A549 (cell line): ENCODE measurements around the gene SHROOM1. TPM values are rescaled to one million over a fixed set of nuclear protein-coding genes. Genes with fewer than 3 reads are reported as not detected.

Experiments
- ATAC-seq, 2 experiments: fragments of 200-7000 bp in 1 of 2; fragments of >200 bp in 1 of 2; cut with Nextera tagmentation in 1 of 2; cut with Tn5 transposase in 1 of 2; 3 replicates each; pipeline versions ENCODE4 v1.8.0 to v1.9.1; 2018 to 2020; ENCODE audit warnings: mild to moderate bottlenecking in 1 of 2, moderate library complexity in 1 of 2
- CTCF ChIA-PET: fragments of 300-600 bp; sonication (Branson Sonifier 250); formaldehyde crosslinking; extraction: SDS; loops from one replicate; lab custom pipeline; 2021; ENCODE audit warnings: antibody characterized with exemption, inconsistent platforms; lab: Yijun Ruan, JAX
- POLR2A ChIA-PET: fragments of 350-600 bp; formaldehyde crosslinking; extraction: SDS; loops from one replicate; lab custom pipeline; 2021; ENCODE audit warnings: antibody characterized with exemption, inconsistent platforms; lab: Yijun Ruan, JAX
- DNase-seq, 2 experiments: peaks; one replicate each; pipeline versions ENCODE4 v3.0.0 to v3.0.0-alpha.2; 2011 to 2016; ENCODE audit warnings: low read depth in 1 of 2, low spot score in 1 of 2
- FAIRE-seq: peaks from 2 replicates; lab custom pipeline; 2011; peaks lifted over from hg19 to GRCh38; lab: Jason Lieb, UNC
- H3K27ac ChIP-seq, 2 experiments: fragments of >200 bp; sonication (Bioruptor Twin); formaldehyde crosslinking; 3 replicates each; pipeline ENCODE4 v1.5.1; 2016 to 2017
- H3K4me1 ChIP-seq: fragments of >200 bp; sonication (Bioruptor Twin); formaldehyde crosslinking; 3 replicates; pipeline ENCODE4 v1.6.1; 2016
- H3K4me2 ChIP-seq: fragments of >200 bp; sonication (Bioruptor Twin); formaldehyde crosslinking; 3 replicates; pipeline ENCODE4 v1.6.1; 2016
- H3K4me3 ChIP-seq: fragments of >200 bp; sonication (Bioruptor Twin); formaldehyde crosslinking; 3 replicates; pipeline ENCODE4 v1.5.1; 2016
- H3K9me3 ChIP-seq: fragments of >200 bp; sonication (Bioruptor Twin); formaldehyde crosslinking; 3 replicates; pipeline ENCODE4 v1.6.1; 2016
- CBX8 ChIP-seq: fragments of 200-600 bp; sonication (generic); IDR thresholded peaks from 2 replicates; pipeline ENCODE4 v1.6.1; 2016
- CEBPB ChIP-seq, 2 experiments: fragments of >200 bp in 1 of 2; sonication (Bioruptor Twin) in 1 of 2; formaldehyde crosslinking in 1 of 2; IDR thresholded peaks; 2 replicates each; pipeline ENCODE4 v1.6.1; 2012 to 2016
- CHD2 ChIP-seq: fragments of 150-350 bp; IDR thresholded peaks from 2 replicates; pipeline ENCODE4 v1.6.1; 2014; ENCODE audit warnings: low read length; ENCODE audit not compliant: partially characterized antibody
- EHF ChIP-seq: fragments of 250-450 bp; sonication (Bioruptor Pico); IDR thresholded peaks from 2 replicates; pipeline ENCODE4 v1.5.0; 2020; ENCODE audit warnings: mild to moderate bottlenecking
- EP300 ChIP-seq, 2 experiments: fragments of >200 bp; sonication (Bioruptor Twin); formaldehyde crosslinking; IDR thresholded peaks; 2 replicates in 1 of 2; 3 replicates in 1 of 2; pipeline ENCODE4 v1.6.1; 2016 to 2017
- FOSL2 ChIP-seq, 2 experiments: fragments of 450-650 bp in 1 of 2; fragments of >200 bp in 1 of 2; sonication (Bioruptor Twin) in 1 of 2; formaldehyde crosslinking; IDR thresholded peaks; 2 replicates each; pipeline versions ENCODE4 v1.5.0 to v1.6.1; 2016 to 2020; ENCODE audit warnings: mild to moderate bottlenecking in 1 of 2, moderate library complexity in 1 of 2
- FOXS1 ChIP-seq: fragments of 250-450 bp; sonication (Bioruptor Pico); IDR thresholded peaks from 2 replicates; pipeline ENCODE4 v1.5.0; 2020; ENCODE audit warnings: mild to moderate bottlenecking, moderate library complexity
- HEYL ChIP-seq: fragments of 250-450 bp; sonication (Bioruptor Pico); IDR thresholded peaks from 2 replicates; pipeline ENCODE4 v1.8.0; 2021; ENCODE audit warnings: mild to moderate bottlenecking, moderate library complexity
- JUN ChIP-seq, 2 experiments: fragments of >200 bp; sonication (Bioruptor Twin); formaldehyde crosslinking; IDR thresholded peaks; 2 replicates in 1 of 2; 3 replicates in 1 of 2; pipeline ENCODE4 v1.6.1; 2016 to 2017
- JUNB ChIP-seq: fragments of >200 bp; sonication (Bioruptor Twin); formaldehyde crosslinking; IDR thresholded peaks from 2 replicates; pipeline ENCODE4 v1.6.1; 2016
- KDM1A ChIP-seq: fragments of 200-600 bp; sonication (generic); IDR thresholded peaks from 2 replicates; pipeline ENCODE4 v1.6.1; 2016; ENCODE audit warnings: low read depth, mild to moderate bottlenecking
- NFE2L2 ChIP-seq: fragments of 150-350 bp; conservative IDR thresholded peaks from 2 replicates; pipeline ENCODE4 v1.6.1; 2014; ENCODE audit warnings: low read length
- NPAS2 ChIP-seq: fragments of 250-450 bp; sonication (Bioruptor Pico); IDR thresholded peaks from 2 replicates; pipeline ENCODE4 v1.8.0; 2022; ENCODE audit warnings: mild to moderate bottlenecking, moderate library complexity, borderline replicate concordance
- PHF8 ChIP-seq: fragments of 200-600 bp; sonication (generic); IDR thresholded peaks from 2 replicates; pipeline ENCODE4 v1.6.1; 2016; ENCODE audit warnings: low read depth, mild to moderate bottlenecking, antibody characterized with exemption, moderate library complexity, borderline replicate concordance
- POLR2AphosphoS2 ChIP-seq: conservative IDR thresholded peaks from 2 replicates; pipeline ENCODE4 v1.6.1; 2012; ENCODE audit warnings: low read length, improper control_type of control experiment, inconsistent platforms
- RAD21 ChIP-seq, 2 experiments: fragments of >200 bp in 1 of 2; sonication (Bioruptor Twin) in 1 of 2; formaldehyde crosslinking in 1 of 2; IDR thresholded peaks in 1 of 2; conservative IDR thresholded peaks in 1 of 2; 2 replicates in 1 of 2; 3 replicates in 1 of 2; pipeline ENCODE4 v1.6.1; 2012 to 2018; ENCODE audit warnings: inconsistent platforms in 1 of 2
- RARB ChIP-seq: fragments of 250-450 bp; sonication (Bioruptor Pico); IDR thresholded peaks from 2 replicates; pipeline ENCODE4 v1.8.0; 2021; ENCODE audit warnings: mild to moderate bottlenecking, moderate library complexity
- RFX5 ChIP-seq: fragments of 450-650 bp; IDR thresholded peaks from 2 replicates; pipeline ENCODE4 v1.7.1; 2014; ENCODE audit warnings: antibody characterized with exemption, mild to moderate bottlenecking, moderate library complexity
- SMC3 ChIP-seq: fragments of >200 bp; sonication (Bioruptor Twin); formaldehyde crosslinking; IDR thresholded peaks from 3 replicates; pipeline ENCODE4 v1.6.1; 2018; ENCODE audit warnings: inconsistent platforms
- TFCP2L1 ChIP-seq: fragments of 250-450 bp; sonication (Bioruptor Pico); IDR thresholded peaks from 2 replicates; pipeline ENCODE4 v1.5.0; 2021; ENCODE audit warnings: mild to moderate bottlenecking
- TP53 ChIP-seq: fragments of 250-450 bp; sonication (Bioruptor Pico); IDR thresholded peaks from 2 replicates; pipeline ENCODE4 v1.5.0; 2021; ENCODE audit warnings: mild to moderate bottlenecking, moderate library complexity
- ZC3H11A ChIP-seq: fragments of 450-650 bp; IDR thresholded peaks from 2 replicates; pipeline ENCODE4 v1.6.1; 2014; ENCODE audit warnings: antibody characterized with exemption, mild to moderate bottlenecking
- ZSCAN20 ChIP-seq: fragments of 250-450 bp; sonication (Bioruptor Pico); IDR thresholded peaks from 2 replicates; pipeline ENCODE4 v1.8.0; 2022; ENCODE audit warnings: mild to moderate bottlenecking, moderate library complexity
- WGBS: methylation state at CpG from one replicate; pipeline ENCODE4 v1.1.6; 2017; ENCODE audit errors: missing lambda C conversion rate; 5-methylcytosine and 5-hydroxymethylcytosine counted together
- polyA plus RNA-seq, 4 experiments: library from polyadenylated mRNA; depleted of rRNA in 3 of 4; stranded (reverse); fragments of >200 nt; fragmentation: RNase III in 1 of 4; extraction: RNeasy Plus Mini Kit Qiagen cat#74134 plus additional on column Dnase treatment in 1 of 4; gene quantifications; 2 replicates in 3 of 4; 3 replicates in 1 of 4; pipeline ENCODE4 v1.2.3, GENCODE V29; 2011 to 2017
- TF ChIP-seq, protein P1 (sequence below): IDR thresholded peaks from 2 replicates; pipeline ENCODE4 v1.6.1; 2012
- TF ChIP-seq, protein P2 (sequence below): fragments of >200 bp; sonication (Bioruptor Twin); formaldehyde crosslinking; IDR thresholded peaks from 3 replicates; pipeline ENCODE4 v1.5.1; 2016
- TF ChIP-seq, protein P3 (sequence below): IDR thresholded peaks from 2 replicates; pipeline ENCODE4 v1.6.1; 2012; ENCODE audit warnings: low read depth, borderline replicate concordance
- TF ChIP-seq, protein P4 (sequence below): fragments of 450-650 bp; IDR thresholded peaks from 2 replicates; pipeline ENCODE4 v1.6.1; 2014; ENCODE audit warnings: antibody characterized with exemption
- TF ChIP-seq, protein P5 (sequence below): fragments of 250-450 bp; sonication (Bioruptor Pico); IDR thresholded peaks from 2 replicates; pipeline ENCODE4 v1.5.0; 2021; ENCODE audit warnings: mild to moderate bottlenecking, moderate library complexity, borderline replicate concordance

SHROOM1 gene
- polyA plus RNA-seq, 2 of the 4 experiments (the other 2 are of a cell fraction): 4.5 to 5.4 TPM

DNA sequence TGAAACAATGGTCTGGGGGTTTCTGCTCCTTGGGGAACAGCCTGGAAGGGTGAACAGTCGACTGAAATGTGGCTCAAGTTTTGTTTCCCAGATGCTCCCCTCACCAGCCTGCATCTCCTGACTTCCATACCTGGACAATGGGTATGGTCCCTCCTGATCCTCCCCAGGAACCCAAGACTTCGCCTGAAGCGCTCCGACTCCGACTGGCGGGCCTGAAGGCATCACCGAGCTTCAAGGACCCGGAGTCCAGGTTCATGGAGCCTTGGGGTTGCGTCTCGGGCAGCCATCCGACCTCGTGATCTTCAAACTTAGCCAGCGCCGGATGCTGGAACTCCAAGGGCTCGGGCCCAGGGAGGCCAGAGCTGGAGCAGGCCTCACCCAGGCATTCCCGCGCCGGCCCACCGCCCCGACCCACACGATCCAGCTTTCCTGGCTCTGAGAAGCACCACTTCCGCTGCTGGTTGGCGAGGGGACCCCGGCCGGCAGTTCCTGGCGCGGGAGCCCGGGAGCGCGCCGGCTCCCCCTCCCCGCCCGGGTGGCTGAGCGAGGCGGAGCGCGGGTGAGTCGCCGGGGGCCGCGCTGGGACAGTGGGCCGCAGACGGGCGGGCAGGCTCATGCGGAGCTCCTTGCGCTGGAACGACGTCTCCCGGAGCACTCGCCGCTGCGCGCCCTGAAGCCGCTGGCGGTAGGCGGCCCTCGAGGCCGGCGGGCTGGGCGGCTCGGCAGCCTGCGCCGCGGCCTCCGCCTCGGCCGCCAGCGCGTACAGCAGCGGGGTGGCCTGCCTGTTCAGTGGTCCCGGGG is 5.2 kb downstream of the SHROOM1 start:
- DNase-seq (no peak), ATAC-seq (no peak)
- ChIA-PET POLR2A (no interaction called here), CTCF (interaction anchor here (1.0 to 2.4 kb wide), 10 partner anchors 8 to 438 kb away, joined by 3 to 11 read pairs (median 4); partner anchors contain the start of gene CCNI2)
- H3K4me1 ChIP-seq: peaks cover 3% of the 10 kb centered on the region; the same call in 1 of the 3 replicates
- TF ChIP-seq CEBPB (IDR thresholded peaks at IDR 0.05) (no peak), RFX5 (no peak), RAD21 (conservative IDR thresholded peaks at IDR 0.05 in 1 of 2, IDR thresholded peaks at IDR 0.05 in 1 of 2) (no peak), TP53 (CRISPR knock-in tag) (no peak), PHF8 (no peak), JUNB (no peak), HEYL (no peak), EHF (CRISPR knock-in tag) (no peak), ZC3H11A (no peak), JUN (IDR thresholded peaks at IDR 0.05) (no peak), CHD2 (no peak), KDM1A (no peak), CBX8 (no peak), NPAS2 (CRISPR knock-in tag) (no peak), NFE2L2 (no peak), SMC3 (no peak)
- TF ChIP-seq, protein P1, sequence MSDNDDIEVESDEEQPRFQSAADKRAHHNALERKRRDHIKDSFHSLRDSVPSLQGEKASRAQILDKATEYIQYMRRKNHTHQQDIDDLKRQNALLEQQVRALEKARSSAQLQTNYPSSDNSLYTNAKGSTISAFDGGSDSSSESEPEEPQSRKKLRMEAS: no peak
- TF ChIP-seq, protein P2, sequence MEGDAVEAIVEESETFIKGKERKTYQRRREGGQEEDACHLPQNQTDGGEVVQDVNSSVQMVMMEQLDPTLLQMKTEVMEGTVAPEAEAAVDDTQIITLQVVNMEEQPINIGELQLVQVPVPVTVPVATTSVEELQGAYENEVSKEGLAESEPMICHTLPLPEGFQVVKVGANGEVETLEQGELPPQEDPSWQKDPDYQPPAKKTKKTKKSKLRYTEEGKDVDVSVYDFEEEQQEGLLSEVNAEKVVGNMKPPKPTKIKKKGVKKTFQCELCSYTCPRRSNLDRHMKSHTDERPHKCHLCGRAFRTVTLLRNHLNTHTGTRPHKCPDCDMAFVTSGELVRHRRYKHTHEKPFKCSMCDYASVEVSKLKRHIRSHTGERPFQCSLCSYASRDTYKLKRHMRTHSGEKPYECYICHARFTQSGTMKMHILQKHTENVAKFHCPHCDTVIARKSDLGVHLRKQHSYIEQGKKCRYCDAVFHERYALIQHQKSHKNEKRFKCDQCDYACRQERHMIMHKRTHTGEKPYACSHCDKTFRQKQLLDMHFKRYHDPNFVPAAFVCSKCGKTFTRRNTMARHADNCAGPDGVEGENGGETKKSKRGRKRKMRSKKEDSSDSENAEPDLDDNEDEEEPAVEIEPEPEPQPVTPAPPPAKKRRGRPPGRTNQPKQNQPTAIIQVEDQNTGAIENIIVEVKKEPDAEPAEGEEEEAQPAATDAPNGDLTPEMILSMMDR: no peak
- TF ChIP-seq, all 56 proteins: peak for 0
- WGBS: 85% methylated on average over 13 of the region's 71 CpGs
- H3K9me3 ChIP-seq: no peaks in the 10 kb centered on the region
- no peak overlapping the region for H3K27ac ChIP-seq
- no peak for FAIRE-seq
- H3K4me2 ChIP-seq: no peak overlapping the region
- H3K4me3 ChIP-seq: no peak overlapping the region

DNA sequence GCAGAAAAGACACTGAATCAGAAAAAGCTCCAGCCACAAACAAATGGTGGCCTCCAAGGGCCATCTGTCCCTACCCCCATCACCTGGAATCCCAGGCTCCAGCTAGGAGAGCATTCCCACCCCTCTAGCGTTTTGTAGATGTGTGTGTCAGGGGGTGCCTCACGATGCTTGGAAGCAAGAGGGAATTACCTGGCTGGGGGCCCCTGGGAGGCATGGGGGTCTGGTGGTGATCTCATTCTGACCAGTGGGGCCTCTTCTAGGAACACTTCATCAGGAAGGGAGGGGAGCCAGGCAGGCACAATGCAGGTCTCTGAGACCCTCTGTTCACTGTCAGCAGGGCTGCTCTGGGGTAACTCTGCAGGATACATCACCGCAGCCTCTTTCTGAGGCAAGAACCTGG is 6.0 kb downstream of the SHROOM1 start:
- 89% methylated on average over 3 of the region's 3 CpGs for WGBS
- Histone ChIP-seq H3K27ac (no peak overlapping the region), H3K4me1 (peaks cover 4% of the 10 kb centered on the region; the same call in 1 of the 3 replicates), H3K9me3 (no peaks in the 10 kb centered on the region), H3K4me2 (no peak overlapping the region), H3K4me3 (no peak overlapping the region)
- no peak for TF ChIP-seq JUNB
- no peak for TF ChIP-seq TFCP2L1
- TF ChIP-seq RFX5: no peak
- no peak for TF ChIP-seq KDM1A
- no peak for TF ChIP-seq HEYL
- TF ChIP-seq FOXS1: no peak
- ATAC-seq (no peak), FAIRE-seq (no peak), DNase-seq (no peak)
- CTCF ChIA-PET: interaction anchor here (0.6 to 7.8 kb wide), 11 partner anchors 9 to 463 kb away, joined by 3 to 64 read pairs (median 6); partner anchors contain the start of genes CCNI2, GDF9 and UQCRQ
- POLR2A ChIA-PET: no interaction called here

DNA sequence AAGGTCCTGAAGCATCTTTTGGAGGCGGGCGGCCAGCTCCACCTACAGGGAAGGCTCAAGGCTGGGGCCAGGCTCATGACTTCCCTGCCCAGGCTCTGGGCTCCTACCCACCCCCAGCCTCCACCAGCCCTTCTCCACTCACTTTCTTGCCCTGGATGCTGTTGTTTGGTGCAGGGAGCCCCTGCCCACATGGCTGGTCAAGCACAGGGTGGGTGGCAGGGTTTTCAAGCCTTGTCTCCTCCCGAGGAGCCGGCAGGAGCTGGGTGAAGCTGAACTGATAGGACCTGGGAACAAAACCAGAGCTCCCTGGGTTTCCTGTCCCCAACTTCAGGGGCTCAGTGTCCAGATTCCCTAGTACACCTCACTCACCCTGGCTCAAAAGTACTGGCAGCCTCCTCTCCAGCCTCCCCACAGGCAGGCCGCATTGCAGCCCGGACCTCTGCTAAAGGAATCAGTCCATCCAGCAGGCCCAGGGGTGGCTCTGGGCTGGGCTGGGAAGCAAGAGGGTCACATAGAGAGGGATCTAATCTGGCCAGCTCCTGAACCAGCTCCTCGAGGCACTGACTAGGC is 6.9 kb downstream of the SHROOM1 start:
- DNase-seq (no peak), ATAC-seq (no peak), FAIRE-seq (no peak)
- Histone ChIP-seq H3K4me3 (no peak overlapping the region), H3K4me1 (0 out of 3 replicates have a peak, but pooled peaks cover 3% of the 10 kb centered on the region), H3K9me3 (no peaks in the 10 kb centered on the region), H3K27ac (no peak overlapping the region), H3K4me2 (no peak overlapping the region)
- no peak for TF ChIP-seq RARB (CRISPR knock-in tag)
- no peak for TF ChIP-seq FOSL2 (IDR thresholded peaks at IDR 0.05)
- no peak for TF ChIP-seq FOSL2 (CRISPR knock-in tag; IDR thresholded peaks at IDR 0.05)
- TF ChIP-seq POLR2AphosphoS2: no peak
- TF ChIP-seq, protein P3, sequence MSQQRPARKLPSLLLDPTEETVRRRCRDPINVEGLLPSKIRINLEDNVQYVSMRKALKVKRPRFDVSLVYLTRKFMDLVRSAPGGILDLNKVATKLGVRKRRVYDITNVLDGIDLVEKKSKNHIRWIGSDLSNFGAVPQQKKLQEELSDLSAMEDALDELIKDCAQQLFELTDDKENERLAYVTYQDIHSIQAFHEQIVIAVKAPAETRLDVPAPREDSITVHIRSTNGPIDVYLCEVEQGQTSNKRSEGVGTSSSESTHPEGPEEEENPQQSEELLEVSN: no peak
- TF ChIP-seq, protein P4, sequence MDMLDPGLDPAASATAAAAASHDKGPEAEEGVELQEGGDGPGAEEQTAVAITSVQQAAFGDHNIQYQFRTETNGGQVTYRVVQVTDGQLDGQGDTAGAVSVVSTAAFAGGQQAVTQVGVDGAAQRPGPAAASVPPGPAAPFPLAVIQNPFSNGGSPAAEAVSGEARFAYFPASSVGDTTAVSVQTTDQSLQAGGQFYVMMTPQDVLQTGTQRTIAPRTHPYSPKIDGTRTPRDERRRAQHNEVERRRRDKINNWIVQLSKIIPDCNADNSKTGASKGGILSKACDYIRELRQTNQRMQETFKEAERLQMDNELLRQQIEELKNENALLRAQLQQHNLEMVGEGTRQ: no peak
- no peak for TF ChIP-seq NPAS2 (CRISPR knock-in tag)
- TF ChIP-seq JUNB: no peak
- no peak for TF ChIP-seq EP300 (IDR thresholded peaks at IDR 0.05)
- TF ChIP-seq, protein P5, sequence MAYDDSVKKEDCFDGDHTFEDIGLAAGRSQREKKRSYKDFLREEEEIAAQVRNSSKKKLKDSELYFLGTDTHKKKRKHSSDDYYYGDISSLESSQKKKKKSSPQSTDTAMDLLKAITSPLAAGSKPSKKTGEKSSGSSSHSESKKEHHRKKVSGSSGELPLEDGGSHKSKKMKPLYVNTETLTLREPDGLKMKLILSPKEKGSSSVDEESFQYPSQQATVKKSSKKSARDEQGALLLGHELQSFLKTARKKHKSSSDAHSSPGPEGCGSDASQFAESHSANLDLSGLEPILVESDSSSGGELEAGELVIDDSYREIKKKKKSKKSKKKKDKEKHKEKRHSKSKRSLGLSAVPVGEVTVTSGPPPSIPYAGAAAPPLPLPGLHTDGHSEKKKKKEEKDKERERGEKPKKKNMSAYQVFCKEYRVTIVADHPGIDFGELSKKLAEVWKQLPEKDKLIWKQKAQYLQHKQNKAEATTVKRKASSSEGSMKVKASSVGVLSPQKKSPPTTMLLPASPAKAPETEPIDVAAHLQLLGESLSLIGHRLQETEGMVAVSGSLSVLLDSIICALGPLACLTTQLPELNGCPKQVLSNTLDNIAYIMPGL (CRISPR knock-in tag): no peak
- TF ChIP-seq PHF8: no peak
- no peak for TF ChIP-seq ZSCAN20
- CTCF ChIA-PET: interaction anchor here (0.8 to 7.8 kb wide), 11 partner anchors 8 to 437 kb away, joined by 3 to 87 read pairs (median 6); partner anchors contain the start of genes CCNI2, GDF9 and UQCRQ
- POLR2A ChIA-PET: no interaction called here
- WGBS: 74% methylated on average over 5 of the region's 7 CpGs
